Right lobe of liver (tissue), 4 donors: ENCODE results near the gene GCG.

Experiments
- CTCF ChIP-seq, 4 donors: fragments of 200-600 bp in 3 of 4; fragments of 450-650 bp in 1 of 4; IDR thresholded peaks; one replicate each; pipeline versions ENCODE4 v1.5.1 to v1.8.0; 2016 to 2022; ENCODE audit warnings: antibody characterized with exemption in 4 of 4, mild to moderate bottlenecking in 2 of 4
- POLR2A ChIP-seq: fragments of 450-650 bp; IDR thresholded peaks from one replicate; pipeline ENCODE4 v1.6.1; 2017; ENCODE audit warnings: antibody characterized with exemption, mild to moderate bottlenecking
- donor health status: DM: no; HTN: no; CAD: no.
- donor health status: DM: no; HTN: no; CAD: no.
- donor health status: DM: no; HTN: yes; CAD: no.

- TF ChIP-seq POLR2A (no peak), CTCF (IDR thresholded peaks at IDR 0.05) (no peak)
Observed at GRCh38 chr2:162198239-162198638, 46.2 kb upstream of the GCG start.
